PFSK-1 (cell line): ENCODE data around the gene ONECUT3.

Experiments used
- FOXP2 ChIP-seq: optimal IDR thresholded peaks from 2 replicates; pipeline ENCODE3; 2011; ENCODE audit warnings: borderline replicate concordance, control low read depth, inconsistent platforms; ENCODE audit not compliant: insufficient read depth; ENCODE audit errors: extremely low read length, extremely low read depth
- POLR2AphosphoS5 ChIP-seq: IDR thresholded peaks from 2 replicates; pipeline ENCODE4 v1.6.1; 2012; ENCODE audit warnings: low read depth, mild to moderate bottlenecking, control low read depth, low read length, moderate library complexity
- SIN3A ChIP-seq: IDR thresholded peaks from 2 replicates; pipeline ENCODE4 v1.6.1; 2012; ENCODE audit warnings: mild to moderate bottlenecking, low read length, moderate library complexity, borderline replicate concordance; ENCODE audit not compliant: insufficient read depth
- TAF1 ChIP-seq: IDR thresholded peaks from 2 replicates; pipeline ENCODE4 v1.6.1; 2012; ENCODE audit warnings: low read length, control low read depth, borderline replicate concordance; ENCODE audit not compliant: insufficient read depth
- TF ChIP-seq, protein P1 (sequence below), 2 experiments: IDR thresholded peaks; 2 replicates each; pipeline versions ENCODE4 v1.6.1 to v1.8.0; 2011 to 2012; ENCODE audit warnings: low read depth in 2 of 2, low read length in 2 of 2, control low read depth in 1 of 2, inconsistent platforms in 1 of 2, mild to moderate bottlenecking in 1 of 2, moderate library complexity in 1 of 2; ENCODE audit not compliant: insufficient read depth in 1 of 2

Gene ONECUT3

DNA sequence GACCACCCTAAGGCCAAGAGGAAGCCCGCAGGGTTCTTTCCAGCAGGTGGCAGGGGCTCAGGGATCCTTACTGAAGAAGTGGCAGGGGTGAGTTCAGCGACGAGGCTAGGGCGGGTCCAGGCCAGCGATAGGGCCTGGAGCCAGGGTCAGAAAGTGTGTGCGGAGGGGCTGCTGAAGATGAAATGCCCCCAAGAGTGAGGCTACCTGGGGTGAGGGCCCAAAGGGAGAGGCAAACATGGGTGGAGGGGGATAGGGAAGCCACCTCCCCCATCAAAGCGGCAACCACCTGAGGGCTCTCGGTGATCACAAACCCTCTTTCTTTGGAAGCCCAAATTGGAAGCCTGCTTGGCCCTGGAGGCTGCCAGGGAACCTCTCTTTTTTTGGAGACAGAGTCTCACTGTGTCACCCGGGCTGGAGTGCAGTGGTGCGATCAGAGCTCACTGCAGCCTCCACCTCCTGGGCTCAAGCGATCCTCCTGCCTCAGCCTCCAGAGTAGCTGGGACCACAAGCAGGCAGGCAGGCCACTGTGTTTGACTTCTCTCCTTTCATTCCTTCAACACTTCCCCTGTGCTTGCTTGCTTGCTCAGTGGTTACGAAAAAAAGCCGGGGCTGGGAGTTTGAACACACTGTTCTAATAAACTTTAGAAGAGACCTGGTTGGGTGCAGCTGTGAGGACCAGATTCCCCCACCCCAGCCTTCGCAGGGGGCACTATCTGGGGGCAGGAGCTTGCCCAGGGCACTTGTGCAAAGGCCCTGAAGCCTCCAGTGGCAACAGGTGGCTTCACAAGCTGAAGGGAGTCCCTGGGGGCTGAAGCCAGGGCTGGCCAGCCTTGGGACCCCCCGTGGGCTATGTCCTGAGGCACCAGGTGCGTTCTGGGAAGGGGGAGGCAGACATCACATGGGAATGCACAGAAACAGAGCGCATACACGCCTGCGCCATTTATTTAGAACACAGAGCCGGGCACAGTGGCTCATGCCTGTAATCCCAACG is 60.2 kb downstream of the ONECUT3 start:
- TF ChIP-seq, protein P1, sequence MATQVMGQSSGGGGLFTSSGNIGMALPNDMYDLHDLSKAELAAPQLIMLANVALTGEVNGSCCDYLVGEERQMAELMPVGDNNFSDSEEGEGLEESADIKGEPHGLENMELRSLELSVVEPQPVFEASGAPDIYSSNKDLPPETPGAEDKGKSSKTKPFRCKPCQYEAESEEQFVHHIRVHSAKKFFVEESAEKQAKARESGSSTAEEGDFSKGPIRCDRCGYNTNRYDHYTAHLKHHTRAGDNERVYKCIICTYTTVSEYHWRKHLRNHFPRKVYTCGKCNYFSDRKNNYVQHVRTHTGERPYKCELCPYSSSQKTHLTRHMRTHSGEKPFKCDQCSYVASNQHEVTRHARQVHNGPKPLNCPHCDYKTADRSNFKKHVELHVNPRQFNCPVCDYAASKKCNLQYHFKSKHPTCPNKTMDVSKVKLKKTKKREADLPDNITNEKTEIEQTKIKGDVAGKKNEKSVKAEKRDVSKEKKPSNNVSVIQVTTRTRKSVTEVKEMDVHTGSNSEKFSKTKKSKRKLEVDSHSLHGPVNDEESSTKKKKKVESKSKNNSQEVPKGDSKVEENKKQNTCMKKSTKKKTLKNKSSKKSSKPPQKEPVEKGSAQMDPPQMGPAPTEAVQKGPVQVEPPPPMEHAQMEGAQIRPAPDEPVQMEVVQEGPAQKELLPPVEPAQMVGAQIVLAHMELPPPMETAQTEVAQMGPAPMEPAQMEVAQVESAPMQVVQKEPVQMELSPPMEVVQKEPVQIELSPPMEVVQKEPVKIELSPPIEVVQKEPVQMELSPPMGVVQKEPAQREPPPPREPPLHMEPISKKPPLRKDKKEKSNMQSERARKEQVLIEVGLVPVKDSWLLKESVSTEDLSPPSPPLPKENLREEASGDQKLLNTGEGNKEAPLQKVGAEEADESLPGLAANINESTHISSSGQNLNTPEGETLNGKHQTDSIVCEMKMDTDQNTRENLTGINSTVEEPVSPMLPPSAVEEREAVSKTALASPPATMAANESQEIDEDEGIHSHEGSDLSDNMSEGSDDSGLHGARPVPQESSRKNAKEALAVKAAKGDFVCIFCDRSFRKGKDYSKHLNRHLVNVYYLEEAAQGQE (IDR thresholded peaks at IDR 0.05; ENCODE audit: insufficient read depth in 1 of 2, low read depth in 2 of 2, low read length in 2 of 2), result no peak
- TF ChIP-seq POLR2AphosphoS5, result 0 out of 2 replicates have a peak, but pooled peaks have one; percentile 7

DNA sequence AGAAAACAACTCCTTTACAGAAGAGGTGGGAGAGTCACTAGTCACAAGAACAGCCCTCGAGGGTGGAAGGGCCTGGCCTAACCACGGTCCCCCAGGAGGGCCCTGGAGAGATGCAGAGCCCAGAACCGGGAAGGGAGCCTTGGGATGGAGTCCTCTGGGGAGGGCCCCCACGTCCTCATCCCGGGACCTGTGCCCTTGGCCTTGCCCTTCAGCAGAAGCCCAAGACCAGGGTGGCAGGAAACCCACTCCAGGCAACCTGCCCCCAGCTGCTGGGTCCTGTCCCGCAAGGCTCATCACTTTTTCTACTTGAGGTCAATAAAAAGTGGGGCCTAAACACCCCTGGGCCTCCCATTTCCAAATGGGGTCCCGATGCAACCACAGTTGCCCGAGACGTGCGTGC is 61.1 kb downstream of the ONECUT3 start:
- TF ChIP-seq TAF1 (no peak), POLR2AphosphoS5 (0 out of 2 replicates have a peak, but pooled peaks have one; percentile 11)

DNA sequence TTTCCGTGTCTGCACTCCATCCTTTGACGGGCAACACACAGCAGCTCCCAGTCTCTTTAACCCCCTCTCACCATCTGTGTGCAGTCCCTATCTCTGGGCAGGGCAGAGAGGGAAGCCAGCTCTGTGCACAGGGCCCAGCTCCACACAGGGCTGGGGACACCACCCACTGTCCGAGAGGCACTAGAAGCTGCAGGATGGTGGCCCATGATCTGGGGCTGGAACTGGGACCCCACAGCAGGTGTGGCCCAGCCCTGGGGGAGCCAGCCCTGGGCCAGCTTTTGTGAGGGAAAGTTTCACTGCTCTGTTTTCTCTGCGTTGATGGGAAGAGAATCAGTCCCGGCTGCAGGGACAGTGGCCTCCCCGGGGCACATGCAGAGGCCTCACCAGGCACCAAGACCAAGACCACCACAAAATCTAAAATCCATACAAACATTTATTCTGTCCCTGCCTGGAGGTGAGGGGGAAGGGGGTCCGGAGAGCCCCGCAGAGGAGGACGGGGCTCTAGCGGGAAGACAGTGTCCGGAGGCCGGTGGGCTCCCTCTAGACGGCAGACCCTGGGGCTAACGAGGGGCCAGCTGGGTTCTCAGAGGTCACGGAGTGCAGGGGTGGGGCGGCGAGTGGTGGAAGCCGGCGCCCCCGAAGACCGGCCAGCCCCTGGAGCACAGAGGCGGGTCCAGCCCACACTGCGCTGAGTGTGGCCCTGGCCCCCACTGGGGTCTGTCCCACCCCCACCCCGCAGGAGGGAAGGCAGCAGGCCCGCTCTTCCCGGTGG is 61.7 kb downstream of the ONECUT3 start:
- TF ChIP-seq TAF1 (no peak), FOXP2 (no peak), SIN3A (no peak), POLR2AphosphoS5 (no peak)
- TF ChIP-seq, protein P1 (IDR thresholded peaks at IDR 0.05; ENCODE audit: insufficient read depth in 1 of 2, low read depth in 2 of 2, low read length in 2 of 2), result no peak

DNA sequence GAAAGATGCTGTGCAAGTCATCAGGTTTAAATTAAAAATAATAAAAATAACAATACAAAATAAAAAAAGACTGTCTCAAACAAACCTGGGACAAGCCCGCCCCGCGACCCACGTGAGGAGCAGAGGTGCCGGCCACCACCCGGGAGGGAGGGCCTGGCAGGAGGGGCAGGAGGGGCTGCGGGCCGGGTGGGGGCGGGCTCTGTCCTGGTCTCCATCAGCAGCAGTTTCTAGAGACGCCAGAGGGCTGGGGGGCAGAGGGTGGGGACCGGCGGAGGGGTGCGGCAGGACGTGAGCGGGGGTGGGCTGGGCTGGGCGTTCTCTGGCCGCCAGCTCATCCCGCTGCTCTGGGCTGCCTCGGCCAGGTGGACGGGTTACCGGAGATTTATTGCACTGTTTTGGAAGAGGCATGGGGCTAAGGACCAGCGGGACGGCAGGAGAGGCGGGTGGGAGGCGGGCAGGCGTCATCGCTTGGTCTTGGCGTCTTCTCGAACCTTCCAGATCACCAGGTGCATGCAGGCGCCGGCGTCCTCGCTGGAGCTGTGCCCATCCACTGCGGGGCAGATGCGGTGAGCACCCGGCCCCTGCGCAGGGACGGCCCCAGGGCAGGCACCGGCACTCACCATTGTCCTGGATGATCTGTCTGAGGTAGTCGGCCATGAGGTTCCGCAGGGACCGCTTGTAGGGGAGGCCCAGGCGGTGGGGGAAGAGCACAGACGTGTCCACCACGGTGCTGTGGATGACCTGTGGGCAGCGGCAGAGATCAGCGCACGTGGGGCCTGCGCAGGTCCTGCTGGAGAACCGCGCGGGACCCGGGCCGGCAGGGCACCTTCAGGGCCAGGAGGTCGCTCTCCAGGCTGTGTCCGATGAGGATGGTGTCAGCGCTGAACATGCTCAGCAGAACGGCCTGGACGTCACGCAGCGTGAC is 62.6 kb downstream of the ONECUT3 start:
- TF ChIP-seq FOXP2, result no peak
- no peak for TF ChIP-seq TAF1
- TF ChIP-seq, protein P1 (IDR thresholded peaks at IDR 0.05; ENCODE audit: insufficient read depth in 1 of 2, low read depth in 2 of 2, low read length in 2 of 2), result no peak
- no peak for TF ChIP-seq SIN3A
- no peak for TF ChIP-seq POLR2AphosphoS5
